Measurements from ENCODE around the gene NUDT16L1. TPM values are rescaled to one million over a fixed set of nuclear protein-coding genes. Genes with fewer than 3 reads are reported as not detected.
A peak's percentile ranks its signal among the peaks of the same experiment; 100 is the strongest.

The NUDT16L1 gene
- total and polyA plus RNA-seq, 2 of the 4 experiments (the other 2 are of a cell fraction), result 22.9 to 44.3 TPM

DNA sequence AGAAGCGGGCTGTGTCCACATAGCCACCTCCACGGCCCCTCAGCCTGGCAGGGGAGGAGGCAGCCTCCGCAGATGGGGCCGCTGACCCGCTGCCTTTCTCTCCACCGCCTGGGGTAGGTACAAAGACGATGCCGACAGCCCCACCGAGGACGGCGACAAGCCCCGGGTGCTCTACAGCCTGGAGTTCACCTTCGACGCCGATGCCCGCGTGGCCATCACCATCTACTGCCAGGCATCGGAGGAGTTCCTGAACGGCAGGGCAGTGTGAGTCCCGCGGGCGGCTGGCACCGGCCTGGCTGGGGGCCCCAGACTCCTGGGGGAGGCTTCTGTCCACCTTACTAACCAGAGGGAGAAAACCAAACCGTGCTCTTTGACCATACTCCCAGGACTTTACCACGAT, 40.8 kb upstream of the NUDT16L1 start:
- ATAC-seq (ENCODE audit: low read depth) (no peak), DNase-seq (no peak)
- no peak for TF ChIP-seq RFX5 (IDR thresholded peaks at IDR 0.05; ENCODE audit: low read depth, low read length)
- TF ChIP-seq, protein P1, sequence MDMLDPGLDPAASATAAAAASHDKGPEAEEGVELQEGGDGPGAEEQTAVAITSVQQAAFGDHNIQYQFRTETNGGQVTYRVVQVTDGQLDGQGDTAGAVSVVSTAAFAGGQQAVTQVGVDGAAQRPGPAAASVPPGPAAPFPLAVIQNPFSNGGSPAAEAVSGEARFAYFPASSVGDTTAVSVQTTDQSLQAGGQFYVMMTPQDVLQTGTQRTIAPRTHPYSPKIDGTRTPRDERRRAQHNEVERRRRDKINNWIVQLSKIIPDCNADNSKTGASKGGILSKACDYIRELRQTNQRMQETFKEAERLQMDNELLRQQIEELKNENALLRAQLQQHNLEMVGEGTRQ (IDR thresholded peaks at IDR 0.05; ENCODE audit: low read depth, low read length), result no peak
- TF ChIP-seq NFE2L2 (IDR thresholded peaks at IDR 0.05; ENCODE audit: low read depth, low read length), result no peak
- no peak for TF ChIP-seq FOS (IDR thresholded peaks at IDR 0.05; ENCODE audit: low read depth, low read length)
- no peak for TF ChIP-seq CEBPB (IDR thresholded peaks at IDR 0.05; ENCODE audit: low read depth, low read length)
- no peak for TF ChIP-seq MXI1 (IDR thresholded peaks at IDR 0.05; ENCODE audit: borderline replicate concordance, low read depth, low read length)
- no peak for TF ChIP-seq RCOR1 (IDR thresholded peaks at IDR 0.05; ENCODE audit: insufficient replicate concordance, low read length)
- no peak for TF ChIP-seq MAZ (IDR thresholded peaks at IDR 0.05; ENCODE audit: borderline replicate concordance, low read depth, low read length)
- TF ChIP-seq POLR2A (IDR thresholded peaks at IDR 0.05; ENCODE audit: low read depth, low read length), result no peak
- TF ChIP-seq, protein P2, sequence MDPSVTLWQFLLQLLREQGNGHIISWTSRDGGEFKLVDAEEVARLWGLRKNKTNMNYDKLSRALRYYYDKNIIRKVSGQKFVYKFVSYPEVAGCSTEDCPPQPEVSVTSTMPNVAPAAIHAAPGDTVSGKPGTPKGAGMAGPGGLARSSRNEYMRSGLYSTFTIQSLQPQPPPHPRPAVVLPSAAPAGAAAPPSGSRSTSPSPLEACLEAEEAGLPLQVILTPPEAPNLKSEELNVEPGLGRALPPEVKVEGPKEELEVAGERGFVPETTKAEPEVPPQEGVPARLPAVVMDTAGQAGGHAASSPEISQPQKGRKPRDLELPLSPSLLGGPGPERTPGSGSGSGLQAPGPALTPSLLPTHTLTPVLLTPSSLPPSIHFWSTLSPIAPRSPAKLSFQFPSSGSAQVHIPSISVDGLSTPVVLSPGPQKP (IDR thresholded peaks at IDR 0.05; ENCODE audit: borderline replicate concordance, low read depth, low read length), result no peak
- no peak for TF ChIP-seq MAFK (IDR thresholded peaks at IDR 0.05; ENCODE audit: low read depth, low read length)
- no peak for TF ChIP-seq BHLHE40 (IDR thresholded peaks at IDR 0.05; ENCODE audit: low read depth, low read length)
- TF ChIP-seq, protein P3, sequence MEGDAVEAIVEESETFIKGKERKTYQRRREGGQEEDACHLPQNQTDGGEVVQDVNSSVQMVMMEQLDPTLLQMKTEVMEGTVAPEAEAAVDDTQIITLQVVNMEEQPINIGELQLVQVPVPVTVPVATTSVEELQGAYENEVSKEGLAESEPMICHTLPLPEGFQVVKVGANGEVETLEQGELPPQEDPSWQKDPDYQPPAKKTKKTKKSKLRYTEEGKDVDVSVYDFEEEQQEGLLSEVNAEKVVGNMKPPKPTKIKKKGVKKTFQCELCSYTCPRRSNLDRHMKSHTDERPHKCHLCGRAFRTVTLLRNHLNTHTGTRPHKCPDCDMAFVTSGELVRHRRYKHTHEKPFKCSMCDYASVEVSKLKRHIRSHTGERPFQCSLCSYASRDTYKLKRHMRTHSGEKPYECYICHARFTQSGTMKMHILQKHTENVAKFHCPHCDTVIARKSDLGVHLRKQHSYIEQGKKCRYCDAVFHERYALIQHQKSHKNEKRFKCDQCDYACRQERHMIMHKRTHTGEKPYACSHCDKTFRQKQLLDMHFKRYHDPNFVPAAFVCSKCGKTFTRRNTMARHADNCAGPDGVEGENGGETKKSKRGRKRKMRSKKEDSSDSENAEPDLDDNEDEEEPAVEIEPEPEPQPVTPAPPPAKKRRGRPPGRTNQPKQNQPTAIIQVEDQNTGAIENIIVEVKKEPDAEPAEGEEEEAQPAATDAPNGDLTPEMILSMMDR (conservative IDR thresholded peaks at IDR 0.05; ENCODE audit: low read depth, low read length), result no peak
- H3K27ac ChIP-seq (ENCODE audit: insufficient read depth, low read length), result no peak overlapping the region
- no peak overlapping the region for H2BK120ac ChIP-seq (ENCODE audit: low read depth, low read length)
- H2BK20ac ChIP-seq (ENCODE audit: low read depth, low read length), result no peak overlapping the region
- peak overlapping the region; percentile 42 for H2AK9ac ChIP-seq (replicated peaks; ENCODE audit: low read depth, low read length, poor library complexity)
- peaks cover 5 to 33% of the 10 kb centered on the region in 2 experiments; a peak in 3 of 4 replicates for H3K79me1 ChIP-seq (ENCODE audit: low read depth in 1 of 2, low read length in 2 of 2)
- intact Hi-C loops (cut with micrococcal nuclease) (no loop called here), dilution Hi-C loops (cut with HindIII; ENCODE audit: low sequenced_read_pairs, unreplicated experiment) (no loop called here), in situ Hi-C loops (cut with MboI; ENCODE audit: low sequenced_read_pairs) (no loop called here)
- no peak overlapping the region for H4K5ac ChIP-seq (ENCODE audit: low read depth, low read length)
- H3K4me3 ChIP-seq (ENCODE audit: insufficient read depth, low read depth, low read length), result no peak overlapping the region
- H3K4ac ChIP-seq (ENCODE audit: low read depth, low read length), result no peak overlapping the region
- no peaks in the 10 kb centered on the region for H3K9me1 ChIP-seq (ENCODE audit: insufficient read depth, low read length)
- no peaks in the 10 kb centered on the region for H3K9me3 ChIP-seq (ENCODE audit: control insufficient read depth, insufficient read depth, low read length)
- WGBS, 2 experiments (ENCODE audit: extremely low coverage in 2 of 2, insufficient read length in 1 of 2), result 97% methylated on average over 4 of the region's 25 CpGs; no CpG with 5 or more reads in 1 of the 2 experiments
- no peak overlapping the region for H4K8ac ChIP-seq (ENCODE audit: low read depth in 2 of 2, low read length in 2 of 2)
- no TSS peak for BruUV-seq (replicated peaks)
- H3K4me1 ChIP-seq (ENCODE audit: control insufficient read depth, insufficient read depth, low read length), result no peaks in the 10 kb centered on the region
- no peaks in the 10 kb centered on the region for H3K27me3 ChIP-seq (ENCODE audit: control insufficient read depth, insufficient read depth, low read length)
- peaks cover 35% of the 10 kb centered on the region for H4K20me1 ChIP-seq (ENCODE audit: insufficient read depth, low read length)
- H3K56ac ChIP-seq (ENCODE audit: extremely low read depth, insufficient read depth, low read length), result no peak overlapping the region
- no peak overlapping the region for H2BK15ac ChIP-seq (ENCODE audit: low read depth, low read length)
- H2BK5ac ChIP-seq (ENCODE audit: low read depth, low read length, poor library complexity, severe bottlenecking), result no peak overlapping the region
- H3K9ac ChIP-seq (ENCODE audit: low read depth, low read length), result no peak overlapping the region
- peaks cover 58% of the 10 kb centered on the region for H3K36me3 ChIP-seq (ENCODE audit: control insufficient read depth, insufficient read depth, low read length)
- no peak overlapping the region for H2AFZ ChIP-seq (replicated peaks; ENCODE audit: low read length, poor library complexity)
- no peak overlapping the region for H3K4me2 ChIP-seq (ENCODE audit: low read depth, low read length)
- H4K91ac ChIP-seq (ENCODE audit: insufficient read depth, low read depth, low read length), result no peak overlapping the region
- H3K14ac ChIP-seq (replicated peaks; ENCODE audit: low read depth, low read length), result no peak overlapping the region
- H3K18ac ChIP-seq (ENCODE audit: low read depth, low read length), result no peak overlapping the region
- POLR2A ChIA-PET (ENCODE audit: unreplicated experiment), result no interaction called here
- H3K23ac ChIP-seq (ENCODE audit: low read depth, low read length), result no peak overlapping the region
- no peak overlapping the region for H2AK5ac ChIP-seq (ENCODE audit: low read depth, low read length)
- CTCF ChIA-PET, result no interaction called here
